Calu3 (cell line): Measurements from ENCODE around the gene RAB4B. TPM values are rescaled to one million over a fixed set of nuclear protein-coding genes. Genes with fewer than 3 reads are reported as not detected.
"Not testable (repeated sequence)": the region's sequence is repeated elsewhere in the genome, so short reads cannot be mapped to it uniquely, and the experiment has no call there.

ENCODE experiments used
- BruUV-seq: library from RNA; stranded (reverse); fragments of 400-500 nt; replicated peaks from 2 replicates; lab custom pipeline; 2021; lab: Mats Ljungman, UMichigan
- CTCF ChIA-PET: fragments of 300-600 bp; sonication (Branson Sonifier 250); formaldehyde crosslinking; loops from one replicate; lab custom pipeline; 2022; ENCODE audit warnings: antibody characterized with exemption; lab: Charles Lee
- DNase-seq: peaks from one replicate; pipeline ENCODE4 v3.0.0; 2022
- H3K27ac Mint-ChIP-seq: one replicate; pipeline ENCODE4 v1.8.0; 2022; ENCODE audit warnings: mixed read lengths; ENCODE audit not compliant: unreplicated experiment
- H3K27me3 Mint-ChIP-seq: one replicate; pipeline ENCODE4 v1.8.0; 2022; ENCODE audit warnings: mixed read lengths; ENCODE audit not compliant: unreplicated experiment
- H3K36me3 Mint-ChIP-seq: one replicate; pipeline ENCODE4 v1.8.0; 2022; ENCODE audit warnings: mild to moderate bottlenecking, moderate library complexity, mixed read lengths; ENCODE audit not compliant: insufficient read depth, unreplicated experiment
- H3K4me1 Mint-ChIP-seq: one replicate; pipeline ENCODE4 v1.8.0; 2022; ENCODE audit warnings: mild to moderate bottlenecking, low read depth, mixed read lengths; ENCODE audit not compliant: unreplicated experiment
- H3K4me3 Mint-ChIP-seq: one replicate; pipeline ENCODE4 v1.8.0; 2022; ENCODE audit warnings: mild to moderate bottlenecking, low read depth, moderate library complexity, mixed read lengths; ENCODE audit not compliant: unreplicated experiment
- H3K9me3 Mint-ChIP-seq: one replicate; pipeline ENCODE4 v1.8.0; 2022; ENCODE audit warnings: low read depth, mixed read lengths; ENCODE audit not compliant: unreplicated experiment
- intact Hi-C: fragments of 100-400 bp; cut with micrococcal nuclease; formaldehyde crosslinking; loops from one replicate; pipeline ENCODE4 v1.10.0; 2022; ENCODE audit not compliant: unreplicated experiment
- total RNA-seq: library from RNA; stranded (reverse); gene quantifications from 2 replicates; pipeline ENCODE4 v1.2.3, GENCODE V29; 2022

RAB4B gene
- total RNA-seq, 1 experiment from 2014 or later, result 22.7 TPM

DNA sequence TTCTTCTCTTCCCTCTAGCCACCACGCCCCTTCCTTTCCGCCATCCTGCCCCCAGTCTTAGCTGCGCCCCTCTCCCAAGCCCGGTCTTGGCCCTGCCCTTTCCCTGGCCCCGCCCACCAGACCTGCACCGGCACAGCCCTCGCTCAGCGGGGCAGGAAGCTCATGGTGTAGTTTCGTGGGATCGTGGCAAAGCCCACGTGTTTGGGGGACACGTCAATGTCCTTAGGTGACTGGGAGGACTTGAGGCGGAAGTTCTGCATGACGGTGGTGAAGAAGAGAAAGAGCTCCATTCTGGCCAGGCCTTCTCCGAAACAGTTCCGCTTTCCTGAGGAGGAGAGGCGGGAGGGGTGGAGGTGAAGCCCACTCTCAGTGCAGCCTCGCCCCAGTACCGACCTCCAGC is 65.6 kb downstream of the RAB4B start:
- Mint-ChIP-seq H3K27me3 (peaks cover 47% of the 10 kb centered on the region), H3K36me3 (peaks cover 11% of the 10 kb centered on the region)
- DNase-seq, BruUV-seq, H3K4me1 Mint-ChIP-seq, H3K4me3 Mint-ChIP-seq, H3K9me3 Mint-ChIP-seq, intact Hi-C loops, H3K27ac Mint-ChIP-seq, CTCF ChIA-PET: not testable (repeated sequence)

Other genes starting within 250 kb of the RAB4B start
- 117 TPM in 2 replicates for gene SHKBP1, start 201.4 kb upstream of the RAB4B start, total RNA-seq
- gene LTBP4, start 176.9 kb upstream of the RAB4B start, total RNA-seq, result 14.1 and 20.3 TPM in 2 replicates
- gene NUMBL, start 87.6 kb upstream of the RAB4B start, total RNA-seq, result 21.4 and 25.3 TPM in 2 replicates
- gene COQ8B, start 61.4 kb upstream of the RAB4B start, total RNA-seq, result 55.9 and 62.7 TPM in 2 replicates
- 25.3 and 32.0 TPM in 2 replicates for gene ITPKC, start 61.1 kb upstream of the RAB4B start, total RNA-seq
- gene ACTMAP, start 27.8 kb upstream of the RAB4B start, total RNA-seq, result 17.8 and 20.2 TPM in 2 replicates
- 95.4 and 102 TPM in 2 replicates for gene SNRPA, start 27.0 kb upstream of the RAB4B start, total RNA-seq
- gene MIA, start 2.7 kb upstream of the RAB4B start, total RNA-seq, result 30.2 and 49.3 TPM in 2 replicates
- 95.4 and 109 TPM in 2 replicates for gene EGLN2, start 20.9 kb downstream of the RAB4B start, total RNA-seq
- not detected in 2 replicates for gene CYP2A6, start 72.2 kb downstream of the RAB4B start, total RNA-seq
- not detected in 2 replicates for gene CYP2A7, start 104.0 kb downstream of the RAB4B start, total RNA-seq
- 4.2 and 7.6 TPM in 2 replicates for gene CYP2B6, start 213.0 kb downstream of the RAB4B start, total RNA-seq